Astrocyte of the spinal cord (primary cell): Measurements from ENCODE around the gene LRRC7.

Source experiments
- DNase-seq: peaks from one replicate; pipeline ENCODE4 v3.0.0; 2011; ENCODE audit warnings: low read depth, low spot score
- H3K4me3 ChIP-seq: 2 replicates; pipeline ENCODE4 v1.5.1; 2011; ENCODE audit warnings: low read depth, mild to moderate bottlenecking, low read length, moderate library complexity
- CTCF ChIP-seq: IDR thresholded peaks from 2 replicates; pipeline ENCODE4 v1.5.1; 2012; ENCODE audit warnings: low read depth, mild to moderate bottlenecking, low read length, inconsistent platforms
- in situ Hi-C: cut with HindIII; loops from 2 replicates; pipeline ENCODE4 v1.10.0; 2017; ENCODE audit warnings: low sequenced_read_pairs

Gene LRRC7

GRCh38 chr1:70090141-70090540 is 522.4 kb downstream of the LRRC7 start:
- in situ Hi-C loops: no loop called here
- DNase-seq: no peak
- no peak for TF ChIP-seq CTCF
- no peak overlapping the region for H3K4me3 ChIP-seq

- peak; percentile 64 for DNase-seq
- no peak for TF ChIP-seq CTCF
- no peak overlapping the region for H3K4me3 ChIP-seq
- in situ Hi-C loops: no loop called here
Measured at GRCh38 chr1:70090875-70091274, 523.2 kb downstream of the LRRC7 start.

GRCh38 chr1:70091811-70092210 is 524.1 kb downstream of the LRRC7 start:
- in situ Hi-C loops: no loop called here
- no peak for DNase-seq
- H3K4me3 ChIP-seq: no peak overlapping the region
- no peak for TF ChIP-seq CTCF

- DNase-seq: no peak
- H3K4me3 ChIP-seq: no peak overlapping the region
- in situ Hi-C loops: no loop called here
- TF ChIP-seq CTCF: no peak
Measured at GRCh38 chr1:70092526-70092925, 524.8 kb downstream of the LRRC7 start.

- no peak for TF ChIP-seq CTCF
- H3K4me3 ChIP-seq: no peak overlapping the region
- in situ Hi-C loops: no loop called here
- DNase-seq: no peak
Measured at GRCh38 chr1:70093250-70093975, 525.7 kb downstream of the LRRC7 start.

GRCh38 chr1:70101231-70101630 is 533.5 kb downstream of the LRRC7 start:
- no peak overlapping the region for H3K4me3 ChIP-seq
- no peak for TF ChIP-seq CTCF
- in situ Hi-C loops: no loop called here
- DNase-seq: no peak
